OCI-LY1 (cell line): ENCODE measurements around the gene TMEM107.
A peak's percentile ranks its signal among the peaks of the same experiment; 100 is the strongest.

Source experiments
- H2AFZ ChIP-seq: fragments of 200-600 bp; sonication (generic), shearing (Covaris generic); 2 replicates; pipeline ENCODE4 v1.6.0; 2014; ENCODE audit warnings: antibody characterized with exemption, mild to moderate bottlenecking, low read length
- H3F3A ChIP-seq: fragments of 200-600 bp; sonication (generic), shearing (Covaris generic); 2 replicates; pipeline ENCODE4 v1.6.0; 2014; ENCODE audit warnings: mild to moderate bottlenecking, antibody characterized with exemption, low read length, moderate library complexity; ENCODE audit not compliant: insufficient read depth
- H3K27ac ChIP-seq: fragments of 200-600 bp; sonication (generic); 2 replicates; pipeline ENCODE4 v1.5.1; 2014; ENCODE audit warnings: low read length, mixed run types, mild to moderate bottlenecking, low read depth; ENCODE audit not compliant: poor library complexity, severe bottlenecking
- H3K27me3 ChIP-seq: fragments of 200-600 bp; sonication (generic); 2 replicates; pipeline ENCODE4 v1.6.0; 2014; ENCODE audit warnings: antibody characterized with exemption, mild to moderate bottlenecking, low read length, moderate library complexity; ENCODE audit not compliant: insufficient read depth
- H3K36me3 ChIP-seq: fragments of 200-600 bp; sonication (generic); 2 replicates; pipeline ENCODE4 v1.6.1; 2014; ENCODE audit warnings: mild to moderate bottlenecking, antibody characterized with exemption, low read length, moderate library complexity, mixed read lengths; ENCODE audit not compliant: insufficient read depth
- H3K4me1 ChIP-seq: fragments of 200-600 bp; sonication (generic); 2 replicates; pipeline ENCODE4 v1.5.1; 2014; ENCODE audit warnings: mild to moderate bottlenecking, low read length, moderate library complexity; ENCODE audit not compliant: insufficient read depth, severe bottlenecking
- H3K4me2 ChIP-seq: fragments of 200-600 bp; sonication (generic), shearing (Covaris generic); 2 replicates; pipeline ENCODE4 v1.6.1; 2014; ENCODE audit warnings: low read length
- H3K4me3 ChIP-seq: fragments of 200-600 bp; sonication (generic); 2 replicates; pipeline ENCODE4 v1.5.1; 2014; ENCODE audit warnings: low read length, low read depth, mild to moderate bottlenecking, mixed read lengths; ENCODE audit not compliant: poor library complexity, severe bottlenecking
- H3K79me2 ChIP-seq: fragments of 200-600 bp; shearing (Covaris generic); 2 replicates; pipeline ENCODE4 v1.6.1; 2016; ENCODE audit warnings: mixed run types, low read length, mixed read lengths; ENCODE audit not compliant: insufficient read depth
- H3K9ac ChIP-seq: fragments of 200-600 bp; sonication (generic), shearing (Covaris generic); 2 replicates; pipeline ENCODE4 v1.6.1; 2014; ENCODE audit warnings: mild to moderate bottlenecking, low read length, mixed read lengths
- H3K9me2 ChIP-seq: fragments of 200-600 bp; sonication (generic), shearing (Covaris generic); 2 replicates; pipeline ENCODE4 v1.6.1; 2014; ENCODE audit warnings: low read depth, mild to moderate bottlenecking, low read length, mixed read lengths
- H3K9me3 ChIP-seq: fragments of 200-600 bp; shearing (Covaris generic); 2 replicates; pipeline ENCODE4 v1.6.1; 2014; ENCODE audit warnings: low read length, mixed read lengths
- H4K20me1 ChIP-seq: fragments of 200-600 bp; sonication (generic), shearing (Covaris generic); 2 replicates; pipeline ENCODE4 v1.6.0; 2016; ENCODE audit warnings: mild to moderate bottlenecking, low read length; ENCODE audit not compliant: insufficient read depth
- CTCF ChIP-seq: fragments of 200-600 bp; sonication (generic), shearing (Covaris generic); IDR thresholded peaks from 2 replicates; pipeline ENCODE4 v1.5.1; 2017; ENCODE audit warnings: mild to moderate bottlenecking, antibody characterized with exemption, low read length, moderate library complexity, mixed read lengths
- EZH2 ChIP-seq: fragments of 200-600 bp; sonication (generic), shearing (Covaris generic); IDR thresholded peaks from 2 replicates; pipeline ENCODE4 v1.8.0; 2017; ENCODE audit warnings: borderline replicate concordance, mixed run types, mild to moderate bottlenecking, antibody characterized with exemption, low read length, moderate library complexity, mixed read lengths

TMEM107 gene

GRCh38 chr17:8167526-8167925 lies 8.7 kb downstream of the TMEM107 start:
- H4K20me1 ChIP-seq, result no peaks in the 10 kb centered on the region
- H3K9ac ChIP-seq, result no peak overlapping the region

GRCh38 chr17:8166731-8167130 lies 9.4 kb downstream of the TMEM107 start:
- Histone ChIP-seq H3K4me2 (no peak overlapping the region), H3K79me2 (peaks cover 8% of the 10 kb centered on the region; the same call in 1 of the 2 replicates), H3K9me2 (no peaks in the 10 kb centered on the region), H3K27me3 (no peaks in the 10 kb centered on the region), H3K36me3 (peaks cover under 1% of the 10 kb centered on the region; the same call in 1 of the 2 replicates), H2AFZ (no peak overlapping the region), H3K9me3 (no peaks in the 10 kb centered on the region), H3K9ac (no peak overlapping the region), H3K27ac (no peak overlapping the region), H3K4me1 (peaks cover 39% of the 10 kb centered on the region), H3F3A (no peaks in the 10 kb centered on the region), H4K20me1 (no peaks in the 10 kb centered on the region), H3K4me3 (no peak overlapping the region)
- no peak for TF ChIP-seq EZH2
- no peak for TF ChIP-seq CTCF

More at GRCh38 chr17:8167526-8167925, 8.7 kb downstream of the TMEM107 start:
- Histone ChIP-seq H2AFZ (no peak overlapping the region), H3F3A (no peaks in the 10 kb centered on the region), H3K27ac (peak overlapping the region; percentile 18), H3K79me2 (peaks cover under 1% of the 10 kb centered on the region; the same call in 1 of the 2 replicates), H3K4me2 (no peak overlapping the region), H3K9me2 (no peaks in the 10 kb centered on the region), H3K9me3 (no peaks in the 10 kb centered on the region), H3K36me3 (no peaks in the 10 kb centered on the region), H3K4me1 (peaks cover 40% of the 10 kb centered on the region), H3K4me3 (no peak overlapping the region), H3K27me3 (no peaks in the 10 kb centered on the region)
- TF ChIP-seq EZH2 (no peak), CTCF (no peak)

- no peak for TF ChIP-seq EZH2
- no peak for TF ChIP-seq CTCF
- H2AFZ ChIP-seq, result no peak overlapping the region
- H3K27ac ChIP-seq, result peak overlapping the region; percentile 92
- peak overlapping the region; percentile 90; the same call in 1 of the 2 replicates for H3K4me2 ChIP-seq
- H3K27me3 ChIP-seq, result no peaks in the 10 kb centered on the region
- H3K9me2 ChIP-seq, result no peaks in the 10 kb centered on the region
- no peaks in the 10 kb centered on the region for H3K9me3 ChIP-seq
- H3K36me3 ChIP-seq, result peaks cover 15% of the 10 kb centered on the region
- peak overlapping the region; percentile 99 for H3K4me3 ChIP-seq
- peak overlapping the region; percentile 91; the same call in 1 of the 2 replicates for H3K9ac ChIP-seq
- peaks cover 9% of the 10 kb centered on the region; the same call in 1 of the 2 replicates for H3K79me2 ChIP-seq
- peaks cover 44% of the 10 kb centered on the region for H3K4me1 ChIP-seq
- no peaks in the 10 kb centered on the region for H4K20me1 ChIP-seq
- H3F3A ChIP-seq, result no peaks in the 10 kb centered on the region
These were observed 11.4 kb downstream of the TMEM107 start for GRCh38 chr17:8164815-8165131.
